Bronchial epithelial cell (primary cell): ENCODE data around the gene SLC38A3. TPM values are rescaled to one million over a fixed set of nuclear protein-coding genes. Genes with fewer than 3 reads are reported as not detected.

Source experiments
- DNase-seq: peaks from one replicate; pipeline ENCODE4 v3.0.0-alpha.2; 2010; ENCODE audit warnings: low read depth
- FAIRE-seq: peaks from 2 replicates; lab custom pipeline; 2011; peaks lifted over from hg19 to GRCh38; lab: Jason Lieb, UNC
- H3K27me3 ChIP-seq: 2 replicates; pipeline ENCODE4 v1.5.1; 2011; ENCODE audit warnings: low read length; ENCODE audit not compliant: control insufficient read depth, insufficient read depth
- H3K36me3 ChIP-seq: 2 replicates; pipeline ENCODE4 v1.5.1; 2011; ENCODE audit warnings: low read length; ENCODE audit not compliant: control insufficient read depth, insufficient read depth
- H3K4me3 ChIP-seq: 2 replicates; pipeline ENCODE4 v1.5.1; 2011; ENCODE audit warnings: mild to moderate bottlenecking, low read depth, low read length, control low read depth
- total RNA-seq: library from RNA; depleted of rRNA; stranded (reverse); fragments of >200 nt; gene quantifications from 2 replicates; pipeline ENCODE4 v1.2.1, GENCODE V29; 2014
- TF ChIP-seq, protein P1 (sequence below): IDR thresholded peaks from 2 replicates; pipeline ENCODE4 v1.5.1; 2011; ENCODE audit warnings: mild to moderate bottlenecking, moderate library complexity, low read length, control low read depth, inconsistent platforms; ENCODE audit not compliant: insufficient read depth, severe bottlenecking

Gene SLC38A3
- total RNA-seq, 1 donor from 2014 or later, result not detected

DNA sequence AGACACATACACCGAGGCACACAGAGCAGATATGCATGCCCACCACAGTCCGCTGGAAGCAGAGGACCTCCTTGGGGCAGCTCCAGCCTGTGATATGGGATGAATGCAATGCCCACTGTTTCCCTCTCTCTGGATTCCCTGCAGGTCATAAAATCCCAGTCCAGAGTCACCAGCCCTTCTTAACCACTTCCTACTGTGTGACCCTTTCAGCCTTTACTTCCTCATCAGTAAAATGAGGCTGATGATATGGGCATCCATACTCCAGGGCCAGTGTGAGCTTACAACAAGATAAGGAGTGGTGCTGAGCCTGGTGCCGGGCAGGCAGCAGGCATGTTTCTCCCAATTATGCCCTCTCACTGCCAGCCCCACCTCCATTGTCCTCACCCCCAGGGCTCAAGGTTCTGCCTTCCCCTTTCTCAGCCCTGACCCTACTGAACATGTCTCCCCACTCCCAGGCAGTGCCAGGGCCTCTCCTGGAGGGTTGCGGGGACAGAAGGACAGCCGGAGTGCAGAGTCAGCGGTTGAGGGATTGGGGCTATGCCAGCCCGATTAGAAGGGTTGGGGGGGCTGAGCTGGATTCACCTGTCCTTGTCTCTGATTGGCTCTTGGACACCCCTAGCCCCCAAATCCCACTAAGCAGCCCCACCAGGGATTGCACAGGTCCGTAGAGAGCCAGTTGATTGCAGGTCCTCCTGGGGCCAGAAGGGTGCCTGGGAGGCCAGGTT, 14.0 kb upstream of the SLC38A3 start, which contains the start of gene GNAT1:
GNAT1 (plus strand) TSS at position 675 of the 725 bp plus-strand sequence. CDS start 116 bp downstream, outside the sequence.
- Histone ChIP-seq H3K36me3 (peaks cover 10% of the 10 kb centered on the region), H3K27me3 (peaks cover 18% of the 10 kb centered on the region), H3K4me3 (no peak within 1 kb of the TSS)
- FAIRE-seq, result no peak
- TF ChIP-seq, protein P1, sequence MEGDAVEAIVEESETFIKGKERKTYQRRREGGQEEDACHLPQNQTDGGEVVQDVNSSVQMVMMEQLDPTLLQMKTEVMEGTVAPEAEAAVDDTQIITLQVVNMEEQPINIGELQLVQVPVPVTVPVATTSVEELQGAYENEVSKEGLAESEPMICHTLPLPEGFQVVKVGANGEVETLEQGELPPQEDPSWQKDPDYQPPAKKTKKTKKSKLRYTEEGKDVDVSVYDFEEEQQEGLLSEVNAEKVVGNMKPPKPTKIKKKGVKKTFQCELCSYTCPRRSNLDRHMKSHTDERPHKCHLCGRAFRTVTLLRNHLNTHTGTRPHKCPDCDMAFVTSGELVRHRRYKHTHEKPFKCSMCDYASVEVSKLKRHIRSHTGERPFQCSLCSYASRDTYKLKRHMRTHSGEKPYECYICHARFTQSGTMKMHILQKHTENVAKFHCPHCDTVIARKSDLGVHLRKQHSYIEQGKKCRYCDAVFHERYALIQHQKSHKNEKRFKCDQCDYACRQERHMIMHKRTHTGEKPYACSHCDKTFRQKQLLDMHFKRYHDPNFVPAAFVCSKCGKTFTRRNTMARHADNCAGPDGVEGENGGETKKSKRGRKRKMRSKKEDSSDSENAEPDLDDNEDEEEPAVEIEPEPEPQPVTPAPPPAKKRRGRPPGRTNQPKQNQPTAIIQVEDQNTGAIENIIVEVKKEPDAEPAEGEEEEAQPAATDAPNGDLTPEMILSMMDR, result no peak
- DNase-seq, result peak; percentile 17

DNA sequence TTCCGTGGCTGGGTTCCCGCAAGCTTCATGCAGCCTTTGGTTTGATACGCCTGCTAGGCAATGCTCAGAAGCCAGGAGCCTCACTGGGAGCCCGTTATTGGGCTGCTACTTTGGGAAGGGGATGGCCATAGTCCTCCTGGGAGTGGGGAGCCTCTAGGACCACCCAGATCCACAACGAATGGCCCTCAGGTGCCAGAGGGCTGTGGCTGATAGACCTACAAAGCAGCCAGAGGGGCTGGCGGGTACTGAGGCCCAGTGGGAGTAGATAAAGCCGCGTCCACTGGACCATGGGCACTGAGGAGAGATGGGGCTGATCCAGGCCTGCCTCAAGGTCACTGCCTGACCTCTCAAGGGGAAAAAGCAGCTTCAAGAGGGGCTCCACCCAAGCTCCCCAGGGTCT, 12.9 kb upstream of the SLC38A3 start:
- Histone ChIP-seq H3K4me3 (no peak overlapping the region), H3K27me3 (peaks cover 18% of the 10 kb centered on the region), H3K36me3 (peaks cover 3% of the 10 kb centered on the region)
- TF ChIP-seq, protein P1, result no peak
- FAIRE-seq, result no peak
- no peak for DNase-seq

DNA sequence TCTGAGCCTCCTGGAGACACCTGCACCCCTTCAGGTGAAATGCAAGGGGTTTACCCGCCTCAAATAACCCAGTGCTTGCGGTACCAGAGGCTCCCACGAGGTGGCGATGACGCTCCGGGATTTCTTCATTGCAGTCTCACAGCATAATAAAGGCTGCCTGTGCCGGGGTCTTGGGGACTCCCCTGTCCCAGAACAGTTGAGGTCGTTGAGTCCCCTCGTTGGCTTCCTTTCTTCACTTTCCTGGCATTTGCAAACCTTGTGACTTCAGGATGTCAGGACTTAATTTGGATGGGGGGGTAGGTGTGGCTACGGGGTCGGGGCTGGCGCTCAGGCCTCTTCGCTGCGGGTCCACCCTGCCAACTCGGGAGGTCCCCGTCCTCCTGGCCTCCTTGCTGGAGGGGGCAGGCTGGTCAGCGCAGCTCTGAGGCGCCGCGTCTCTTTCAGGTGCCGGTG, 12.4 kb upstream of the SLC38A3 start:
- DNase-seq (peak; percentile 63), FAIRE-seq (no peak)
- Histone ChIP-seq H3K36me3 (peaks cover 2% of the 10 kb centered on the region), H3K4me3 (no peak overlapping the region), H3K27me3 (peaks cover 18% of the 10 kb centered on the region)
- TF ChIP-seq, protein P1, result peak; percentile 92

DNA sequence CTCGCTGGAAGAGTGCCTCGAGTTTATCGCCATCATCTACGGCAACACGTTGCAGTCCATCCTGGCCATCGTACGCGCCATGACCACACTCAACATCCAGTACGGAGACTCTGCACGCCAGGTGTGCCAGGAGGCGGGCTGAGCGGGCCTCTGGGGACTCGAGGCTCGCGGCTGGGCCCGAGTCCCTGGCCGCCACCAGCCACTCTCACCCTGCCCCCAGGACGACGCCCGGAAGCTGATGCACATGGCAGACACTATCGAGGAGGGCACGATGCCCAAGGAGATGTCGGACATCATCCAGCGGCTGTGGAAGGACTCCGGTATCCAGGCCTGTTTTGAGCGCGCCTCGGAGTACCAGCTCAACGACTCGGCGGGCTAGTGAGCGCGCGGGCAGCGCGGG, 11.8 kb upstream of the SLC38A3 start:
- FAIRE-seq (no peak), DNase-seq (no peak)
- TF ChIP-seq, protein P1, result no peak

DNA sequence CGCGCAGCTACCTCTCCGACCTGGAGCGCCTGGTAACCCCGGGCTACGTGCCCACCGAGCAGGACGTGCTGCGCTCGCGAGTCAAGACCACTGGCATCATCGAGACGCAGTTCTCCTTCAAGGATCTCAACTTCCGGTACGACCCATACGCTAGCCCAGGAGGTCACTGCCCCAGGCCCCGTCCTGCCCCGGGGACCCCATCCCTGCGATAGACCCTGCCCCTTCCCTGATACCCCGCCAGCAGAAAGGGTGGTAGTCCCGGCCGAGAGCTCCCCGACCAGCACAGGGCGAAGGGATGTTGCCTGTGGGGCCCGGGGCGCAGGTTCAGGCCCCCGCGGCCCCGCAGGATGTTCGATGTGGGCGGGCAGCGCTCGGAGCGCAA, 11.3 kb upstream of the SLC38A3 start:
- FAIRE-seq (no peak), DNase-seq (no peak)
- Histone ChIP-seq H3K4me3 (no peak overlapping the region), H3K36me3 (no peaks in the 10 kb centered on the region), H3K27me3 (peaks cover 18% of the 10 kb centered on the region)
- TF ChIP-seq, protein P1, result no peak

More for the DNA sequence above, 11.8 kb upstream of the SLC38A3 start:
- Histone ChIP-seq H3K4me3 (no peak overlapping the region), H3K27me3 (peaks cover 18% of the 10 kb centered on the region), H3K36me3 (no peaks in the 10 kb centered on the region)
